ENCODE measurements around the gene FAM174C. TPM values are rescaled to one million over a fixed set of nuclear protein-coding genes. Genes with fewer than 3 reads are reported as not detected.

The FAM174C gene
- total and polyA plus RNA-seq, 2 donors from 2014 or later: 35.3 to 94.7 TPM

GRCh38 chr19:1309977-1310852 is 34.9 kb downstream of the FAM174C start:
- no peaks in the 10 kb centered on the region for H3K36me3 ChIP-seq (ENCODE audit: control insufficient read depth in 2 of 3, insufficient read depth in 3 of 3, low read length in 3 of 3)
- no peak for FAIRE-seq
- no peak overlapping the region for H3K4me3 ChIP-seq (ENCODE audit: low read length in 3 of 3)
- TF ChIP-seq, protein P1, sequence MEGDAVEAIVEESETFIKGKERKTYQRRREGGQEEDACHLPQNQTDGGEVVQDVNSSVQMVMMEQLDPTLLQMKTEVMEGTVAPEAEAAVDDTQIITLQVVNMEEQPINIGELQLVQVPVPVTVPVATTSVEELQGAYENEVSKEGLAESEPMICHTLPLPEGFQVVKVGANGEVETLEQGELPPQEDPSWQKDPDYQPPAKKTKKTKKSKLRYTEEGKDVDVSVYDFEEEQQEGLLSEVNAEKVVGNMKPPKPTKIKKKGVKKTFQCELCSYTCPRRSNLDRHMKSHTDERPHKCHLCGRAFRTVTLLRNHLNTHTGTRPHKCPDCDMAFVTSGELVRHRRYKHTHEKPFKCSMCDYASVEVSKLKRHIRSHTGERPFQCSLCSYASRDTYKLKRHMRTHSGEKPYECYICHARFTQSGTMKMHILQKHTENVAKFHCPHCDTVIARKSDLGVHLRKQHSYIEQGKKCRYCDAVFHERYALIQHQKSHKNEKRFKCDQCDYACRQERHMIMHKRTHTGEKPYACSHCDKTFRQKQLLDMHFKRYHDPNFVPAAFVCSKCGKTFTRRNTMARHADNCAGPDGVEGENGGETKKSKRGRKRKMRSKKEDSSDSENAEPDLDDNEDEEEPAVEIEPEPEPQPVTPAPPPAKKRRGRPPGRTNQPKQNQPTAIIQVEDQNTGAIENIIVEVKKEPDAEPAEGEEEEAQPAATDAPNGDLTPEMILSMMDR (IDR thresholded peaks at IDR 0.05; ENCODE audit: borderline replicate concordance, extremely low read depth, insufficient read depth): no peak
- intact Hi-C loops (cut with DNase I): no loop called here
- no peak overlapping the region for H3K9ac ChIP-seq (ENCODE audit: low read length in 3 of 3)
- no peak overlapping the region for H3K27ac ChIP-seq (ENCODE audit: low read depth in 2 of 2, low read length in 2 of 2)
- no peak for DNase-seq
- H3K9me3 ChIP-seq (ENCODE audit: control insufficient read depth in 2 of 3, insufficient read depth in 1 of 3, low read length in 3 of 3): no peaks in the 10 kb centered on the region
- H3K4me1 ChIP-seq (ENCODE audit: control insufficient read depth in 2 of 3, insufficient read depth in 2 of 3, low read depth in 1 of 3, low read length in 3 of 3): no peaks in the 10 kb centered on the region
- no peaks in the 10 kb centered on the region for H3K27me3 ChIP-seq (ENCODE audit: control insufficient read depth, insufficient read depth, low read length)

GRCh38 chr19:1310853-1311180 is 35.5 kb downstream of the FAM174C start:
- intact Hi-C loops (cut with DNase I): no loop called here
- no peaks in the 10 kb centered on the region for H3K9me3 ChIP-seq (ENCODE audit: control insufficient read depth in 2 of 3, insufficient read depth in 1 of 3, low read length in 3 of 3)
- no peak overlapping the region for H3K27ac ChIP-seq (ENCODE audit: low read depth in 2 of 2, low read length in 2 of 2)
- no peaks in the 10 kb centered on the region for H3K36me3 ChIP-seq (ENCODE audit: control insufficient read depth in 2 of 3, insufficient read depth in 3 of 3, low read length in 3 of 3)
- FAIRE-seq (no peak), DNase-seq (no peak)
- TF ChIP-seq, protein P1 (IDR thresholded peaks at IDR 0.05; ENCODE audit: borderline replicate concordance, extremely low read depth, insufficient read depth): no peak
- H3K4me3 ChIP-seq (ENCODE audit: low read length in 3 of 3): no peak overlapping the region
- H3K9ac ChIP-seq (ENCODE audit: low read length in 3 of 3): no peak overlapping the region
- H3K27me3 ChIP-seq (ENCODE audit: control insufficient read depth, insufficient read depth, low read length): no peaks in the 10 kb centered on the region
- H3K4me1 ChIP-seq (ENCODE audit: control insufficient read depth in 2 of 3, insufficient read depth in 2 of 3, low read depth in 1 of 3, low read length in 3 of 3): no peaks in the 10 kb centered on the region

DNA sequence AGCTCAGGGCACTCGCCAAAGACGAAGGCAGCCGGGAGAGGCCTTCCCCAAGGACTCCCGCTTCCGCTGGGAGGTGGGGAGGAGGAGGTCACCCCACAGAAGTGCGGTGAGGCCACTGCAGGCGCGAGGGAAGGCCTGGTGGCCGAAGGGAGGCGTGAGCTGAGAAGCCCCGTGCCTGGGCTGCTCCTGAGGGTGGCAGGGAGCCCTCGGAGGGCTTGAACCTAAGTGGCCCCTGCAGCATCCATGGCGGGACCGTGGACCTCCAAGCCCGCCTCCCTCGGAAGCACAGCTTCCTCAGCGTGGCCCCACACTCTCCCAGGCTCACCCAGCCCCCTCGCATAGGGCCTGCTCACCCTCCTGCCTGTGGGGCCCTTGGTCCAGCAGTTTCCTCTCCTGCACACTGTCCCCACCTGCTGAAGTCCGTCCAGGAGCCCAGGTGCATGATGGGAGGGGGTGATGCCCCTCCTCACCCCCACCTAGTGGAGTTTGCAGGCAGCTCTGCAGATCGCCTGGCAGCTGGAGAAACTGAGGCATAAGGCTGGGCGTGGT is 36.3 kb downstream of the FAM174C start:
- FAIRE-seq (no peak), DNase-seq (no peak)
- Histone ChIP-seq H3K9me3 (ENCODE audit: control insufficient read depth in 2 of 3, insufficient read depth in 1 of 3, low read length in 3 of 3) (no peaks in the 10 kb centered on the region), H3K27ac (ENCODE audit: low read depth in 2 of 2, low read length in 2 of 2) (no peak overlapping the region), H3K27me3 (ENCODE audit: control insufficient read depth, insufficient read depth, low read length) (peaks cover 4% of the 10 kb centered on the region), H3K4me3 (ENCODE audit: low read length in 3 of 3) (no peak overlapping the region), H3K9ac (ENCODE audit: low read length in 3 of 3) (no peak overlapping the region), H3K4me1 (ENCODE audit: control insufficient read depth in 2 of 3, insufficient read depth in 2 of 3, low read depth in 1 of 3, low read length in 3 of 3) (no peaks in the 10 kb centered on the region), H3K36me3 (ENCODE audit: control insufficient read depth in 2 of 3, insufficient read depth in 3 of 3, low read length in 3 of 3) (no peaks in the 10 kb centered on the region)
- TF ChIP-seq, protein P1 (IDR thresholded peaks at IDR 0.05; ENCODE audit: borderline replicate concordance, extremely low read depth, insufficient read depth): no peak
- intact Hi-C loops (cut with DNase I): no loop called here

All from kidney (tissue), 14 donors.